ENCODE results near the gene PHPT1. TPM values are rescaled to one million over a fixed set of nuclear protein-coding genes. Genes with fewer than 3 reads are reported as not detected.
A peak's percentile ranks its signal among the peaks of the same experiment; 100 is the strongest.
"Not testable (repeated sequence)": the region's sequence is repeated elsewhere in the genome, so short reads cannot be mapped to it uniquely, and the experiment has no call there.

Gene PHPT1
- total and polyA plus RNA-seq, 12 donors, result 310 to 650 (median 336) TPM

DNA sequence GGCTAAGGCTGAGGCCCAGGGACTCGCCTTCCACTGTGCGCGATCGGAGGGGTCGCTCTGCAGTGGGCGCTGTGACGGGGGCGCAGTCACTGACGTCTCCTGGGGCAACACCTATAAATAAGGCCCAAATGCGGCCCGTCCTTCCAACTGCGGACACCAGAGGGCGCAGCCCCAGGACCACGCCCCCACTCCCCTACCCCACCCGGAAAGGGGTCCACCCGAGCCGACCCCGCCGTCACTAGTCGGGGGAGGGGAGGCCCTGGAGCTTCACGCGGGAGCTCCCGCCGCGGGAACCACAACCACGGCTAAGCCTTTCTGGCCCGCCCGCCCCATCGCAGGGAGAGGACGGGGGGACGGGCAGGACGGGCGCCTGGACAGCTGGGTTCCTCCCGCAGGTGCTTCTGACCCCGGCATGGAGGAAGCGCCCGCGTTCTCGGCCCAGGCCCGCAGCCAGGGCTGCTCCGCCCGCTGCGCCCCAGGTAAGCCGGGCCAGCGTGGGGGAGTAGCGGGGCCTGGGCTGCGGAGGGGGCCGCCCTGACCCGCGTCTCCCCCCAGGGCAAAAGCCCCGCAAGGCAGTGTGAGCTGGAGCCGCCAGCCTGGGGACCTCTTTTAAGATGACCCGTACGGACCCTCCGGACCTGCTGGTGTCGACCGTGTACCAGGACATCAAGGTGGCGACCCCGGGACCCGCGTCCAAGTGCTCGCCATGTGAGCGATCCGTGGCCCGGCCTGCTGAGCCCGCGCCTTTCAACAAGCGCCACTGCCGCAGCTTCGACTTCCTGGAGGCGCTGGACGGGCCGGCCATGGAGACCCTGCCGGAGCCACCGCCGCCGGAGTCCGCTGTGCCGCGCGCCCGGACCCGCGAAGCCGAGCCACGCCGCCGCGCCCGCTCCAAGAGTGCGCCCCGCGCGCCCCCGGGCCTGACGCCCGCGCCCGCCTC is 5.1 kb upstream of the PHPT1 start:
- ATAC-seq, result peak in 3 of 8 donors; percentile 1 to 3 (median 2)
- peak; percentile 44 to 65 for DNase-seq
- H3K9me3 ChIP-seq, result not testable (repeated sequence)
- TF ChIP-seq, protein P1, sequence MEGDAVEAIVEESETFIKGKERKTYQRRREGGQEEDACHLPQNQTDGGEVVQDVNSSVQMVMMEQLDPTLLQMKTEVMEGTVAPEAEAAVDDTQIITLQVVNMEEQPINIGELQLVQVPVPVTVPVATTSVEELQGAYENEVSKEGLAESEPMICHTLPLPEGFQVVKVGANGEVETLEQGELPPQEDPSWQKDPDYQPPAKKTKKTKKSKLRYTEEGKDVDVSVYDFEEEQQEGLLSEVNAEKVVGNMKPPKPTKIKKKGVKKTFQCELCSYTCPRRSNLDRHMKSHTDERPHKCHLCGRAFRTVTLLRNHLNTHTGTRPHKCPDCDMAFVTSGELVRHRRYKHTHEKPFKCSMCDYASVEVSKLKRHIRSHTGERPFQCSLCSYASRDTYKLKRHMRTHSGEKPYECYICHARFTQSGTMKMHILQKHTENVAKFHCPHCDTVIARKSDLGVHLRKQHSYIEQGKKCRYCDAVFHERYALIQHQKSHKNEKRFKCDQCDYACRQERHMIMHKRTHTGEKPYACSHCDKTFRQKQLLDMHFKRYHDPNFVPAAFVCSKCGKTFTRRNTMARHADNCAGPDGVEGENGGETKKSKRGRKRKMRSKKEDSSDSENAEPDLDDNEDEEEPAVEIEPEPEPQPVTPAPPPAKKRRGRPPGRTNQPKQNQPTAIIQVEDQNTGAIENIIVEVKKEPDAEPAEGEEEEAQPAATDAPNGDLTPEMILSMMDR (IDR thresholded peaks at IDR 0.05), result peak; percentile 67 to 84 (median 77)
- Histone ChIP-seq H3K27me3 (peaks cover 0 to 55% (median 29%) of the 10 kb centered on the region in 7 donors), H3K4me1 (peaks cover 21 to 62% (median 45%) of the 10 kb centered on the region in 9 donors), H3K4me3 (peak overlapping the region in 3 of 10 donors; percentile 62 to 67 (median 62)), H3K27ac (peak overlapping the region in 1 of 10 donors; percentile 60), H3K36me3 (peaks cover 0 to 31% (median 4%) of the 10 kb centered on the region in 9 donors)
- intact Hi-C loops (cut with DNase I), result loop anchor here in 5 of 10 donors (2.0 to 10.0 kb wide), 5 partner anchors 37 to 181 kb away; partner anchors contain the start of genes FBXW5 (in 2 of the 5), RABL6 (in 2 of the 5), ABCA2 (in 1 of the 5) and C8G (in 1 of the 5)
- WGBS, 2 donors, result 6 to 8% methylated on average over 84 to 99 of the region's 99 CpGs

DNA sequence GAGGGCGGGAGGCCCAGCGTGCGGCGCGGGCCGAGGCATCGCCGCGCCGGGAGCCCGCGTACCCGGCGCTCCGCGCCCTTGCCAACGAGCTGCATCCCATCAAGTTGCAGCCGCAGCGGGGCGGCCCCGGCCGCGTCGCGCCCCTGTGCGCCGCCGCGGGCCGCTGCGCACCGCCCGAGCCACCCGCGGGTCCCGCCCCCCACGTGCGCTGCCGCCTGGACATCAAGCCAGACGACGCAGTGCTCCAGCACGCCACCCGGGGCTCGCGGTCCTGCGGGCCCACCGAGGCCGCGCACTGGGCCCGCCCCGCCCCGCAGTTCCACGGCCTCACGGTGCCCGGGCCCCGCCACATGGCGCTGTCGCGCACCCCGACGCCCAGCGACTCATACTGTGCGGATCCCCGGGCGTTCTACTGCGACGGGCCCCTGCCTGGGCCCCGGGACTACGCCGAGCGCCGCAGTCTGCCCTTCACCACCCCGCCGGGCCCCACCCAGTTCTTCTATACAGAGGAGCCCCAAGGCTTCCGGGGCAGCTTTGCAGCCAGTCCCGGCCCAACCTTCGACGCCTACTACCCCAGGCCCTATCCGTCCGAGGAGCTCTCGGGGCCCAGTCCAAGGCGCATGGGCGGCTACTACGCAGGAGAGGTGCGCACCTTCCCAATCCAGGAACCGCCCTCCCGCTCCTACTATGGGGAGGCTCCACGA is 4.3 kb upstream of the PHPT1 start:
- intact Hi-C loops (cut with DNase I), result loop anchor here in 7 of 10 donors (5.0 to 10.0 kb wide), 6 partner anchors 38 to 180 kb away; partner anchors contain the start of genes FBXW5 (in 4 of the 7), RABL6 (in 2 of the 7), TMEM141 (in 2 of the 7) and ABCA2 (in 1 of the 7)
- no peaks in the 10 kb centered on the region for H3K9me3 ChIP-seq
- DNase-seq (no peak), ATAC-seq (no peak)
- TF ChIP-seq, protein P1 (IDR thresholded peaks at IDR 0.05), result no peak
- peaks cover 0 to 55% (median 29%) of the 10 kb centered on the region in 7 donors for H3K27me3 ChIP-seq
- H3K4me3 ChIP-seq, result no peak overlapping the region
- whole genome bisulfite sequencing, 2 donors, result 22 to 23% methylated on average over 64 to 88 of the region's 88 CpGs
- H3K4me1 ChIP-seq, result peaks cover 24 to 66% (median 49%) of the 10 kb centered on the region in 9 donors
- H3K27ac ChIP-seq, result no peak overlapping the region
- peaks cover 0 to 23% (median 0%) of the 10 kb centered on the region in 9 donors for H3K36me3 ChIP-seq

DNA sequence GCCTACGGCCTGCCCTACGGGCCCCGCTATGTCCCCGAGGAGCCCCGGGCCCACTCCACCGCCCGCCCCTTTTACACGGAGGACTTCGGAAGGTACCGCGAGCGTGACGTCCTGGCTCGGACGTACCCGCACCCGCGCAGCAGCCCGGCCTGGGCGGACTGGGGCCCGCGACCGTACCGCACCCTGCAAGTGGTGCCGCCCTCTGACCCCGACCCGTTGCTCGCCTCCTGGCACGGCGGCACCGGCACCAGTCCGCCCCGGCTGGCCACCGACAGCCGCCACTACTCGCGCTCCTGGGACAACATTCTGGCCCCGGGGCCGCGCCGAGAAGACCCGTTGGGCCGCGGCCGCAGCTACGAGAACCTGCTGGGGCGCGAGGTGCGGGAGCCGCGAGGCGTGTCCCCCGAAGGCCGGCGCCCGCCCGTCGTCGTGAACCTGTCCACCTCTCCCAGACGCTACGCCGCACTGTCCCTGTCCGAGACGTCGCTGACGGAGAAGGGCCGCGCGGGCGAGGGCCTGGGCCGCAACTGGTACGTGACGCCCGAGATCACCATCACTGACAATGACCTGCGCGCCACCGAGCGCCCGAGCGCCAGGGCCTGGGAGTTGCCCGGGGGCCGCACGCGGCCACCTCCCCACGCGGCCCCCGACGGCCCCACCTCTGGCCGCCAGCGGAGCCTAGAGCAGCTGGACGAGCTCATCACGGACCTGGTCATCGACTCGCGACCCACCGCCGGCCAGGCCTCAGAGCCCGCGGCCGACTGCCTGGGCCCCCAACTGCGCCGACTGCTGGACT is 3.5 kb upstream of the PHPT1 start:
- H3K9me3 ChIP-seq, result no peaks in the 10 kb centered on the region
- H3K36me3 ChIP-seq, result peaks cover 0 to 23% (median 4%) of the 10 kb centered on the region in 9 donors
- ATAC-seq (no peak), DNase-seq (no peak)
- 32 to 37% methylated on average over 86 to 102 of the region's 102 CpGs for WGBS, 2 donors
- intact Hi-C loops (cut with DNase I), result loop anchor here in 6 of 10 donors (5.0 to 10.0 kb wide), 5 partner anchors 51 to 179 kb away; partner anchors contain the start of genes FBXW5 (in 3 of the 6), TMEM141 (in 2 of the 6), ABCA2 (in 1 of the 6) and CCDC183 (in 1 of the 6)
- H3K4me3 ChIP-seq, result peak overlapping the region in 1 of 10 donors; percentile 7
- peaks cover 0 to 55% (median 29%) of the 10 kb centered on the region in 7 donors for H3K27me3 ChIP-seq
- H3K27ac ChIP-seq, result peak overlapping the region in 1 of 10 donors; percentile 6
- TF ChIP-seq, protein P1 (IDR thresholded peaks at IDR 0.05), result no peak
- H3K4me1 ChIP-seq, result peaks cover 31 to 73% (median 57%) of the 10 kb centered on the region in 9 donors

All from heart right ventricle (tissue), 16 donors.